HepG2 (cell line): ENCODE data around the gene SH3GLB2. TPM values are rescaled to one million over a fixed set of nuclear protein-coding genes. Genes with fewer than 3 reads are reported as not detected.

Experiments used
- HMG20A ChIP-seq: IDR thresholded peaks from 2 replicates; pipeline ENCODE4 v1.6.1; 2016; ENCODE audit warnings: borderline replicate concordance
- KLF11 ChIP-seq: IDR thresholded peaks from 2 replicates; pipeline ENCODE4 v1.6.1; 2016; ENCODE audit warnings: missing compliant biosample characterization
- PHF20 ChIP-seq: sonication (generic); formaldehyde crosslinking; IDR thresholded peaks from 2 replicates; pipeline ENCODE4 v1.5.0; 2020; ENCODE audit warnings: mild to moderate bottlenecking, missing genetic modification reagents
- SMYD3 ChIP-seq: sonication (generic); formaldehyde crosslinking; IDR thresholded peaks from 2 replicates; pipeline ENCODE4 v1.8.1; 2023; ENCODE audit warnings: mild to moderate bottlenecking, missing genetic modification reagents
- SRSF9 ChIP-seq: fragments of 200-400 bp; formaldehyde crosslinking; IDR thresholded peaks from 2 replicates; pipeline ENCODE4 v1.6.1; 2018; ENCODE audit warnings: borderline replicate concordance, mild to moderate bottlenecking, low read depth, low read length; ENCODE audit not compliant: insufficient read depth, poor library complexity, severe bottlenecking
- ZBTB2 ChIP-seq: sonication (generic); formaldehyde crosslinking; IDR thresholded peaks from 2 replicates; pipeline ENCODE4 v1.8.0; 2022; ENCODE audit warnings: low read depth, missing genetic modification reagents
- ZNF142 ChIP-seq: sonication (generic); formaldehyde crosslinking; IDR thresholded peaks from 2 replicates; pipeline ENCODE4 v1.4.0; 2020; ENCODE audit warnings: missing genetic modification reagents
- ZNF253 ChIP-seq: sonication (generic); formaldehyde crosslinking; IDR thresholded peaks from 2 replicates; pipeline ENCODE4 v1.8.0; 2022; ENCODE audit warnings: mild to moderate bottlenecking, missing genetic modification reagents, borderline replicate concordance
- polyA plus RNA-seq, 8 experiments: library from polyadenylated mRNA; depleted of rRNA in 3 of 8; stranded (reverse) in 7 of 8; unstranded in 1 of 8; fragments of >200 nt; fragmentation: Illumina TruSeq in 4 of 8; extraction: Trizol in 4 of 8; gene quantifications; 2 replicates each; pipeline versions ENCODE4 v1.2.1 to v1.2.3, GENCODE V29; 2011 to 2016; ENCODE audit warnings: low read depth in 4 of 8, missing spikeins in 1 of 8, mixed read lengths in 1 of 8; ENCODE audit not compliant: insufficient read depth in 1 of 8
- total RNA-seq, 5 experiments: library from RNA; depleted of rRNA; stranded (reverse); fragments of >200 nt; fragmentation: Illumina TruSeq; extraction: Trizol; gene quantifications; 2 replicates each; pipeline ENCODE4 v1.2.3, GENCODE V29; 2016; ENCODE audit warnings: low read depth in 1 of 5

Gene SH3GLB2
- total and polyA plus RNA-seq, 2 of the 13 experiments (the other 11 are each of a cell fraction or from before 2014, with no cell fraction given) = 24.0 to 40.6 TPM

- TF ChIP-seq ZNF142 = no peak
- no peak for TF ChIP-seq SMYD3 (CRISPR knock-in tag)
- no peak for TF ChIP-seq KLF11 (CRISPR knock-in tag)
- 0 out of 2 replicates have a peak, but pooled peaks have one; percentile 1 for TF ChIP-seq PHF20 (CRISPR knock-in tag)
- no peak for TF ChIP-seq ZBTB2 (CRISPR knock-in tag)
- TF ChIP-seq HMG20A (CRISPR knock-in tag) = no peak
- no peak for TF ChIP-seq ZNF253 (CRISPR knock-in tag)
- TF ChIP-seq SRSF9 = no peak
- TF ChIP-seq, all 625 proteins: peak for 56
Observed at GRCh38 chr9:129059796-129060785, 32.0 kb upstream of the SH3GLB2 start (continued).
